A549 (cell line): ENCODE data around the gene GTPBP2. TPM values are rescaled to one million over a fixed set of nuclear protein-coding genes. Genes with fewer than 3 reads are reported as not detected.
A peak's percentile ranks its signal among the peaks of the same experiment; 100 is the strongest.
"Not testable (repeated sequence)": the region's sequence is repeated elsewhere in the genome, so short reads cannot be mapped to it uniquely, and the experiment has no call there.

ENCODE experiments used
- ATAC-seq, 2 experiments: fragments of 200-7000 bp in 1 of 2; fragments of >200 bp in 1 of 2; cut with Nextera tagmentation in 1 of 2; cut with Tn5 transposase in 1 of 2; 3 replicates each; pipeline versions ENCODE4 v1.8.0 to v1.9.1; 2018 to 2020; ENCODE audit warnings: mild to moderate bottlenecking in 1 of 2, moderate library complexity in 1 of 2
- CTCF ChIA-PET: fragments of 300-600 bp; sonication (Branson Sonifier 250); formaldehyde crosslinking; extraction: SDS; loops from one replicate; lab custom pipeline; 2021; ENCODE audit warnings: antibody characterized with exemption, inconsistent platforms; lab: Yijun Ruan, JAX
- POLR2A ChIA-PET: fragments of 350-600 bp; formaldehyde crosslinking; extraction: SDS; loops from one replicate; lab custom pipeline; 2021; ENCODE audit warnings: antibody characterized with exemption, inconsistent platforms; lab: Yijun Ruan, JAX
- DNase-seq, 2 experiments: peaks; one replicate each; pipeline versions ENCODE4 v3.0.0 to v3.0.0-alpha.2; 2011 to 2016; ENCODE audit warnings: low read depth in 1 of 2, low spot score in 1 of 2
- FAIRE-seq: peaks from 2 replicates; lab custom pipeline; 2011; peaks lifted over from hg19 to GRCh38; lab: Jason Lieb, UNC
- H3K27ac ChIP-seq, 2 experiments: fragments of >200 bp; sonication (Bioruptor Twin); formaldehyde crosslinking; 3 replicates each; pipeline ENCODE4 v1.5.1; 2016 to 2017
- H3K4me1 ChIP-seq: fragments of >200 bp; sonication (Bioruptor Twin); formaldehyde crosslinking; 3 replicates; pipeline ENCODE4 v1.6.1; 2016
- H3K4me2 ChIP-seq: fragments of >200 bp; sonication (Bioruptor Twin); formaldehyde crosslinking; 3 replicates; pipeline ENCODE4 v1.6.1; 2016
- H3K4me3 ChIP-seq: fragments of >200 bp; sonication (Bioruptor Twin); formaldehyde crosslinking; 3 replicates; pipeline ENCODE4 v1.5.1; 2016
- H3K9me3 ChIP-seq: fragments of >200 bp; sonication (Bioruptor Twin); formaldehyde crosslinking; 3 replicates; pipeline ENCODE4 v1.6.1; 2016
- CHD4 ChIP-seq: fragments of 200-600 bp; sonication (generic); IDR thresholded peaks from 2 replicates; pipeline ENCODE4 v1.6.1; 2016; ENCODE audit warnings: antibody characterized with exemption, mild to moderate bottlenecking, borderline replicate concordance
- FOSB ChIP-seq: fragments of 250-450 bp; sonication (Bioruptor Pico); IDR thresholded peaks from 2 replicates; pipeline ENCODE4 v1.5.0; 2020; ENCODE audit warnings: mild to moderate bottlenecking, moderate library complexity
- FOXS1 ChIP-seq: fragments of 250-450 bp; sonication (Bioruptor Pico); IDR thresholded peaks from 2 replicates; pipeline ENCODE4 v1.5.0; 2020; ENCODE audit warnings: mild to moderate bottlenecking, moderate library complexity
- GATA3 ChIP-seq: IDR thresholded peaks from 2 replicates; pipeline ENCODE4 v1.6.1; 2012; ENCODE audit warnings: borderline replicate concordance
- HOXB13 ChIP-seq: fragments of 250-450 bp; sonication (Bioruptor Pico); IDR thresholded peaks from 2 replicates; pipeline ENCODE4 v1.5.0; 2020; ENCODE audit warnings: low read depth, mild to moderate bottlenecking, moderate library complexity
- JUN ChIP-seq, 2 experiments: fragments of >200 bp; sonication (Bioruptor Twin); formaldehyde crosslinking; IDR thresholded peaks; 2 replicates in 1 of 2; 3 replicates in 1 of 2; pipeline ENCODE4 v1.6.1; 2016 to 2017
- NFE2L2 ChIP-seq: fragments of 150-350 bp; conservative IDR thresholded peaks from 2 replicates; pipeline ENCODE4 v1.6.1; 2014; ENCODE audit warnings: low read length
- NPAS2 ChIP-seq: fragments of 250-450 bp; sonication (Bioruptor Pico); IDR thresholded peaks from 2 replicates; pipeline ENCODE4 v1.8.0; 2022; ENCODE audit warnings: mild to moderate bottlenecking, moderate library complexity, borderline replicate concordance
- PHF8 ChIP-seq: fragments of 200-600 bp; sonication (generic); IDR thresholded peaks from 2 replicates; pipeline ENCODE4 v1.6.1; 2016; ENCODE audit warnings: low read depth, mild to moderate bottlenecking, antibody characterized with exemption, moderate library complexity, borderline replicate concordance
- RARB ChIP-seq: fragments of 250-450 bp; sonication (Bioruptor Pico); IDR thresholded peaks from 2 replicates; pipeline ENCODE4 v1.8.0; 2021; ENCODE audit warnings: mild to moderate bottlenecking, moderate library complexity
- RCOR1 ChIP-seq: fragments of 150-350 bp; IDR thresholded peaks from 2 replicates; pipeline ENCODE4 v1.6.1; 2014; ENCODE audit warnings: antibody characterized with exemption, low read length, low read depth
- TP53 ChIP-seq: fragments of 250-450 bp; sonication (Bioruptor Pico); IDR thresholded peaks from 2 replicates; pipeline ENCODE4 v1.5.0; 2021; ENCODE audit warnings: mild to moderate bottlenecking, moderate library complexity
- ZNF302 ChIP-seq: fragments of 250-450 bp; sonication (Bioruptor Pico); IDR thresholded peaks from 2 replicates; pipeline ENCODE4 v1.9.0; 2021; ENCODE audit warnings: inconsistent platforms, mild to moderate bottlenecking, moderate library complexity
- WGBS: methylation state at CpG from one replicate; pipeline ENCODE4 v1.1.6; 2017; ENCODE audit errors: missing lambda C conversion rate; 5-methylcytosine and 5-hydroxymethylcytosine counted together
- polyA plus RNA-seq, 4 experiments: library from polyadenylated mRNA; depleted of rRNA in 3 of 4; stranded (reverse); fragments of >200 nt; fragmentation: RNase III in 1 of 4; extraction: RNeasy Plus Mini Kit Qiagen cat#74134 plus additional on column Dnase treatment in 1 of 4; gene quantifications; 2 replicates in 3 of 4; 3 replicates in 1 of 4; pipeline ENCODE4 v1.2.3, GENCODE V29; 2011 to 2017
- TF ChIP-seq, protein P1 (sequence below): fragments of >200 bp; sonication (Bioruptor Twin); formaldehyde crosslinking; IDR thresholded peaks from 3 replicates; pipeline ENCODE4 v1.5.1; 2016
- TF ChIP-seq, protein P2 (sequence below): IDR thresholded peaks from 2 replicates; pipeline ENCODE4 v1.6.1; 2012; ENCODE audit warnings: low read depth, borderline replicate concordance
- TF ChIP-seq, protein P3 (sequence below): fragments of 450-650 bp; IDR thresholded peaks from 2 replicates; pipeline ENCODE4 v1.6.1; 2014; ENCODE audit warnings: antibody characterized with exemption
- TF ChIP-seq, protein P4 (sequence below): IDR thresholded peaks from 2 replicates; pipeline ENCODE4 v1.6.1; 2012
- TF ChIP-seq, protein P5 (sequence below): fragments of >200 bp; sonication (Bioruptor Twin); formaldehyde crosslinking; IDR thresholded peaks from 3 replicates; pipeline ENCODE4 v1.6.1; 2016

GTPBP2 gene
- polyA plus RNA-seq, 2 of the 4 experiments (the other 2 are of a cell fraction), result 28.9 to 59.6 TPM

DNA sequence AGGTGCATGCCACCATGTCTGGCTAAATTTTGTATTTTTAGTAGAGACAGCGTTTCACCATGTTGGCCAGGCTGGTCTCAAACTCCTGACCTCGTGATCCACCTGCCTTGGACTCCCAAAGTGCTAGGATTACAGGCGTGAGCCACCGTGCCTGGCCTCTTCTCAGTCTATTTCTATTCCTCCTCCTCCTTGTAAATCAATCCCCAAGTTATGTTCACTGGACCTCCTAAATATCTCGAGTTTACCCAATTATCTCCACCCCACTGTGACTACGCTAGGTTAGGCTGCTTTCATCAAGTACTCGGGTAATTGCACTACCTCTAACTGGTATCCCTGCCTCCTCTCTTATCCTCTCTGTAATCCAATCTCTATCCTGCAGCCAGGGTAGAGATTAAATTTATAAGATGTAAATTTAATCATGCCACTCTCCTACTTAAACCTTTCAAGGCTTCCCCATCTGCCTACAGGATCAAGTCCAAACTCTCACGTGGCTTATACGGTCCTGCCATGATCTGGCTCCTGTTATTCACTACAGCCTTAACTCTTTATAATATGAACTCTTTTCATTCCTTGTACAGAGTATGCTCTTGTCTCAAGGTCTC is 5.7 kb upstream of the GTPBP2 start:
- no peak for ATAC-seq
- Histone ChIP-seq H3K9me3 (no peaks in the 10 kb centered on the region), H3K4me2 (peak overlapping the region; percentile 96), H3K4me3 (no peak overlapping the region), H3K4me1 (peaks cover 23% of the 10 kb centered on the region), H3K27ac (peak overlapping the region; percentile 91)
- FAIRE-seq, result no peak
- ChIA-PET POLR2A (interaction anchor here (2.1 kb wide), 1 partner anchor 10 kb away, joined by 13 read pairs; the partner anchor contains the start of gene RSPH9), CTCF (no interaction called here)
- TF ChIP-seq, protein P1, sequence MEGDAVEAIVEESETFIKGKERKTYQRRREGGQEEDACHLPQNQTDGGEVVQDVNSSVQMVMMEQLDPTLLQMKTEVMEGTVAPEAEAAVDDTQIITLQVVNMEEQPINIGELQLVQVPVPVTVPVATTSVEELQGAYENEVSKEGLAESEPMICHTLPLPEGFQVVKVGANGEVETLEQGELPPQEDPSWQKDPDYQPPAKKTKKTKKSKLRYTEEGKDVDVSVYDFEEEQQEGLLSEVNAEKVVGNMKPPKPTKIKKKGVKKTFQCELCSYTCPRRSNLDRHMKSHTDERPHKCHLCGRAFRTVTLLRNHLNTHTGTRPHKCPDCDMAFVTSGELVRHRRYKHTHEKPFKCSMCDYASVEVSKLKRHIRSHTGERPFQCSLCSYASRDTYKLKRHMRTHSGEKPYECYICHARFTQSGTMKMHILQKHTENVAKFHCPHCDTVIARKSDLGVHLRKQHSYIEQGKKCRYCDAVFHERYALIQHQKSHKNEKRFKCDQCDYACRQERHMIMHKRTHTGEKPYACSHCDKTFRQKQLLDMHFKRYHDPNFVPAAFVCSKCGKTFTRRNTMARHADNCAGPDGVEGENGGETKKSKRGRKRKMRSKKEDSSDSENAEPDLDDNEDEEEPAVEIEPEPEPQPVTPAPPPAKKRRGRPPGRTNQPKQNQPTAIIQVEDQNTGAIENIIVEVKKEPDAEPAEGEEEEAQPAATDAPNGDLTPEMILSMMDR, result no peak
- TF ChIP-seq FOSB (CRISPR knock-in tag), result no peak
- no peak for TF ChIP-seq GATA3
- TF ChIP-seq FOXS1 (CRISPR knock-in tag), result no peak
- no peak for TF ChIP-seq NFE2L2
- 81% methylated on average over 9 of the region's 9 CpGs for WGBS
- DNase-seq, result no peak

DNA sequence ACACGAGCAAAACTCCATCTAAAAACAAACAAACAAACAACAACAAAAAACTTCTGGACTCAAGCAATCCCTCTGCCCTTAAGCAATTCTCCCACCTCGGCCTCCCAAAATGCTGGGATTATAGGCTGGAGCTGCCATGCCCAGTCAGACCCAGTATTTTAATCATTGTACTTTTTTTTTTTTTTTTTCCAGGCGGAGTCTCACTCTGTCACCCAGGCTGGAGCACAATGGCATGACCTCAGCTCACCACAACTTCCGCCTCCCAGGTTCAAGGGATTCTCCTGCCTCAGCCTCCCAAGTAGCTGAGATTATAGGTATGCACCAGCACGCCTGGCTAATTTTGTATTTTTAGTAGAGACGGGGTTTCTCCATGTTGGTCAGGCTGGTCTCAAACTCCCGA is 3.9 kb upstream of the GTPBP2 start:
- FAIRE-seq, H3K4me3 ChIP-seq, ATAC-seq, H3K27ac ChIP-seq, DNase-seq, POLR2A ChIA-PET, CTCF ChIA-PET, H3K4me2 ChIP-seq, H3K9me3 ChIP-seq: not testable (repeated sequence)
- WGBS, result 93% methylated on average over 7 of the region's 7 CpGs
- H3K4me1 ChIP-seq, result peaks cover 24% of the 10 kb centered on the region

DNA sequence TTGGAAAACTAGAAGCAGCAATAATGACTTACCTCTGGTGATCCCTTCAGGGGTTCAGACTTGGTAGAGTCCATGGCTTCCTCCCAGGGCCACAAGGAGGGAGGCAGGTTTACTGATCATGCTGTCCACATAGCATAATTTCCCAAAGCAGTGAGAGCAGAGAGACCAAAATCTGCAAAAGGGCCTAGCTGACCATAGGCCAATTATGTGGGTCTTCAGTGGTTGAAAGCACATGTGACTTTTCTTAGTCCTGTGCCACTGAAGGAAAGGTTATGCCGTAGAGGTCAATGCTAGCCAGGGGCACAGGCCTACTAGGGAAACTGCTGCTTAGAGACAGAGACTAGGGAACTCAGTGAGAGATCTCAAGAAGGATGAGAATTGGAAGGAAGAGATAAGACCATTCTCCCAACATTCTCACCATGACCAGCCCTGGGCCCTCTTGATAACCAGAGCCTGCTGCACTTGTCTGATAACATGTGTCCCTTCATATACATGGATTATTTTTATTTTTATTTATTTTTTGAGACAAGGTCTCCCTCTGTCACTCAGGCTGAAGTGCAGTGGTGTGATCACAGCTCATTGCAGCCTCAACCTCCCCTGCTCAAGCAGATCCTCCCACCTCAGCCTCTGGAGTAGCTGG is 2.0 kb upstream of the GTPBP2 start:
- no peak for DNase-seq
- 92% methylated on average over 1 of the region's 1 CpG for WGBS
- FAIRE-seq, result no peak
- peak overlapping the region; percentile 89 for H3K4me2 ChIP-seq
- no peak overlapping the region for H3K4me3 ChIP-seq
- CTCF ChIA-PET, result no interaction called here
- TF ChIP-seq, protein P2, sequence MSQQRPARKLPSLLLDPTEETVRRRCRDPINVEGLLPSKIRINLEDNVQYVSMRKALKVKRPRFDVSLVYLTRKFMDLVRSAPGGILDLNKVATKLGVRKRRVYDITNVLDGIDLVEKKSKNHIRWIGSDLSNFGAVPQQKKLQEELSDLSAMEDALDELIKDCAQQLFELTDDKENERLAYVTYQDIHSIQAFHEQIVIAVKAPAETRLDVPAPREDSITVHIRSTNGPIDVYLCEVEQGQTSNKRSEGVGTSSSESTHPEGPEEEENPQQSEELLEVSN, result no peak
- TF ChIP-seq, protein P3, sequence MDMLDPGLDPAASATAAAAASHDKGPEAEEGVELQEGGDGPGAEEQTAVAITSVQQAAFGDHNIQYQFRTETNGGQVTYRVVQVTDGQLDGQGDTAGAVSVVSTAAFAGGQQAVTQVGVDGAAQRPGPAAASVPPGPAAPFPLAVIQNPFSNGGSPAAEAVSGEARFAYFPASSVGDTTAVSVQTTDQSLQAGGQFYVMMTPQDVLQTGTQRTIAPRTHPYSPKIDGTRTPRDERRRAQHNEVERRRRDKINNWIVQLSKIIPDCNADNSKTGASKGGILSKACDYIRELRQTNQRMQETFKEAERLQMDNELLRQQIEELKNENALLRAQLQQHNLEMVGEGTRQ, result no peak
- TF ChIP-seq RCOR1 (no peak), RARB (CRISPR knock-in tag) (no peak), CHD4 (no peak), TP53 (CRISPR knock-in tag) (no peak), JUN (IDR thresholded peaks at IDR 0.05) (no peak)
- TF ChIP-seq, all 56 proteins: peak for 0
- Histone ChIP-seq H3K9me3 (no peaks in the 10 kb centered on the region), H3K4me1 (peaks cover 32% of the 10 kb centered on the region), H3K27ac (peak overlapping the region; percentile 88 to 100; a peak in 5 of 6 replicates)
- POLR2A ChIA-PET, result interaction anchor here (2.3 kb wide), 1 partner anchor 14 kb away, joined by 10 read pairs; the partner anchor contains the start of gene RSPH9
- ATAC-seq, result no peak

DNA sequence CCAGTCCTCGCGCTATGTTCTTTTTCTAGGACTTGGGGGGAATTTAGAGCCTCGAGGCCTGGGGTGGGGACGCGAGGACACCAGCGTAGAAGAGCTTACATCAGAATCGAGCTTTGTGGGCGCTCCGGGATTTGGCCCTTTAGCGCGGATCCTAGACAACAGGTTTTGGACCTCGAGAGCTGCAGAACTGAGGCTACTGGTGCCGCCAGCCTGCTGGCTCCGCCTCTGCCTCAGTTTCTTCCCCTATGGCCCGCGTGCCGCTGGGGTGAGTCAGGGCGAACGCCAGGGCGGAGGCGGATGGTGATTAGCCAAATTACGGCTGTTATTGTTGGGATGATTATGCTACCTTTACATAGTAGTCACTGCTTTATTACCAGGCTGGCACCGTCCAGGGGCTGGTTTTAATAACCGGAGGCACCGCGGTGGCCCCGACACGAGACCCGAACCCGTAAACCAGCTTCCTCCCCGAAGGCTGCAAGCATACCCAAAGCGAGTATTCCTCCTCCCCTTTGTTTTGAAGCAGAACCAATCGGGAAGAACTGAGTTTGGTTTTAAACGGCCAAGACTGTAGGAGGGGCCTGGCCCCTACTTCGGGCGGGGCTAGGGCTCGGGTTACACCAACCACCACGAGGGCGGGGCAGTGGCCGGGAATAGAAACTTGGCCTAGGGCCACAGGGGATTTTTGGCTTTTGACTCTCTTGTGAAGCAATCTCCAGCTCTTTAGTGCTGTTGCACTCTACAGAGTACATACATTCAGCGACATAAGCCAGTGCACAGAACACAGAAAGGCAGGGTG is 639 bp upstream of the GTPBP2 start:
- ChIA-PET CTCF (interaction anchor here (0.7 to 1.3 kb wide), 2 partner anchors 10 to 21 kb away, joined by 3 to 4 read pairs; no protein-coding TSS in a partner anchor), POLR2A (interaction anchor here (0.5 to 2.3 kb wide), 17 partner anchors 11 to 617 kb away, joined by 3 to 10 read pairs (median 4); partner anchors contain the start of genes HSP90AB1, LRRC73, POLH and RSPH9)
- whole genome bisulfite sequencing, result 2% methylated on average over 36 of the region's 41 CpGs
- DNase-seq (peak; percentile 95 to 97), ATAC-seq (peak; percentile 82 to 92), FAIRE-seq (no peak)
- Histone ChIP-seq H3K4me2 (peak overlapping the region; percentile 89), H3K27ac (peak overlapping the region; percentile 88 to 100), H3K4me3 (peak overlapping the region; percentile 96), H3K9me3 (no peaks in the 10 kb centered on the region), H3K4me1 (peaks cover 26% of the 10 kb centered on the region)
- TF ChIP-seq, protein P4, sequence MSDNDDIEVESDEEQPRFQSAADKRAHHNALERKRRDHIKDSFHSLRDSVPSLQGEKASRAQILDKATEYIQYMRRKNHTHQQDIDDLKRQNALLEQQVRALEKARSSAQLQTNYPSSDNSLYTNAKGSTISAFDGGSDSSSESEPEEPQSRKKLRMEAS, result peak; percentile 20; the same call in 1 of the 2 replicates
- no peak for TF ChIP-seq NPAS2
- TF ChIP-seq, protein P2, result peak; percentile 85; the same call in 1 of the 2 replicates
- TF ChIP-seq ZNF302 (CRISPR knock-in tag), result no peak
- TF ChIP-seq, protein P3, result no peak
- TF ChIP-seq RARB (CRISPR knock-in tag), result no peak
- TF ChIP-seq HOXB13, result peak; percentile 71; the same call in 1 of the 2 replicates
- TF ChIP-seq, protein P5, sequence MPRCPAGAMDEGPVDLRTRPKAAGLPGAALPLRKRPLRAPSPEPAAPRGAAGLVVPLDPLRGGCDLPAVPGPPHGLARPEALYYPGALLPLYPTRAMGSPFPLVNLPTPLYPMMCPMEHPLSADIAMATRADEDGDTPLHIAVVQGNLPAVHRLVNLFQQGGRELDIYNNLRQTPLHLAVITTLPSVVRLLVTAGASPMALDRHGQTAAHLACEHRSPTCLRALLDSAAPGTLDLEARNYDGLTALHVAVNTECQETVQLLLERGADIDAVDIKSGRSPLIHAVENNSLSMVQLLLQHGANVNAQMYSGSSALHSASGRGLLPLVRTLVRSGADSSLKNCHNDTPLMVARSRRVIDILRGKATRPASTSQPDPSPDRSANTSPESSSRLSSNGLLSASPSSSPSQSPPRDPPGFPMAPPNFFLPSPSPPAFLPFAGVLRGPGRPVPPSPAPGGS, result 0 out of 3 replicates have a peak, but pooled peaks have one; percentile 35
- TF ChIP-seq PHF8, result peak; percentile 63; the same call in 1 of the 2 replicates
